SH-SY5Y (cell line): Measurements from ENCODE around the gene COL10A1.

Source experiments
- GATA2 ChIP-seq: IDR thresholded peaks from 2 replicates; pipeline ENCODE4 v1.6.1; 2011; ENCODE audit warnings: mild to moderate bottlenecking, low read depth, low read length
- GATA3 ChIP-seq: IDR thresholded peaks from 2 replicates; pipeline ENCODE4 v1.6.1; 2011; ENCODE audit warnings: low read depth, mild to moderate bottlenecking, low read length, moderate library complexity

DNA sequence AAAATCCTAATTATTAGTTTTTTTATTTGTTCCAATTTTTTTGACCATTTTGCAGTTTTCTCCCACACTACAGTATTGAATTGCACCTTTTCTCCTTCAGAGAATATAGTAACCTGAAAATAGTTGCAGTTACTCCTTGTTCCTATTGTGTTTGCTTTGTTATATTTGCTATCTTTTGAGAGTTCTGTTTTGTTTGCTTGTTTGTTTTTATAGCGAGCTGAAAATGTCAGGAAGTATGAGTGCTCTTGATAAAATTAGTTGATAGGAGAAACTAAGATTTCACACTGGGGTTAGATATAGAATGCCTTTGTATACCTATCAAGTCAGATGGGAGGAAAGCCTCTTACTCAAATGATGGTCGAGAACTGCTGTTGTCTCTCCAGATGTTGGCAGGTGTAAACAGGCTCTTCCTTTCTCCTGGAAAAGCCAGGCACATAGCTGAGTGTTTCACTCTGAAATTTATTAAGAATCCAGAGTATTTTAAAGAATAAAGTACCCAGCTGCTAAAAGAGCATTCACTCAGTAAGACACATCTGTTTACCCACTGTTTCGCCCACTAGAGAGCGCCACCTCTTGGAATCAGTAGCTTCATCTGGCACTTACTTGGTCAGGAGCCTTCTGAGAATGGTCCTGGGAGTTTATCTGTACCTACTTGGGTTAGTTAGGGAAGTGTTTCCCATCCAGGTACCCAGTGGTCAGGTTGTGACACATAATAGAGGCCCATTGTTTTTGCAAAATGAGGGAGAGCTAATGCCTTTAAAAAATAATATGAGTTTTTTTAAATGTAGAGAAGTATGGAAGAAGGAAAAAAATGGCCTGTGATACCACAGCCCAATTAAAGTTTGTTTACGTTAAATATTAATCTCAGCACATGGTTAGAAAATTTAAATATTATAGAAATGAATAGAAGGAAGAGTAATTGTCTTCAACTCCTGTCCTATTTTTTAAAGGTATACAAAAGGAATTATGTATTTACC, 14.1 kb downstream of the COL10A1 start:
- no peak for TF ChIP-seq GATA2
- no peak for TF ChIP-seq GATA3
